Activated T-cell treated with anti-CD3 and anti-CD28 coated beads for 24 hours (primary cell): ENCODE data around the gene PRKAR1B.

Source experiments
- DNase-seq: peaks from one replicate; pipeline ENCODE4 v3.0.0-alpha.2; 2020; ENCODE audit warnings: low read depth

Gene PRKAR1B

GRCh38 chr7:727104-727805 lies at the start of gene PRKAR1B:
TSS of gene PRKAR1B (minus strand) at chr7:727281. CDS start at chr7:711505, 15,776 bp downstream.
- DNase-seq, result peak; percentile 20

GRCh38 chr7:776381-776780 lies 49.3 kb upstream of the PRKAR1B start:
- no peak for DNase-seq

- DNase-seq, result peak; percentile 55
Measured at GRCh38 chr7:774161-775109, 47.4 kb upstream of the PRKAR1B start.

DNA sequence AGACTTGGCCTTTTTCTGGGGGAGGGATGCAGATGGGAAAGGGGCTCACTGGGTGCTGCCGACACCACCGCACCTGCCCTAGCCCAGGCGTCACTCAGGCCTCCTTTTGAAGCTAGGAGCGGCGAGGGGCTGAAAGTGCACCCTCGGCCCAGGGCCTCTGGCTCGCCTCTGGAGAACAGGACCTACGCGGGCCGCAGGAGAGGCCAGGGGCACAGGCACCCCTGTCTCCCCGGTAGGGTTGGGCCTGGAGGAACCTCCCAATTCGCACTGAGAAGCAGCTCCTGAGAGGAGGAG lies 46.5 kb upstream of the PRKAR1B start:
- DNase-seq, result no peak

- DNase-seq, result no peak
Measured at GRCh38 chr7:772861-773621, 46.0 kb upstream of the PRKAR1B start.

GRCh38 chr7:772392-772791 lies 45.3 kb upstream of the PRKAR1B start:
- DNase-seq, result no peak

- no peak for DNase-seq
Measured at GRCh38 chr7:772005-772294, 44.9 kb upstream of the PRKAR1B start.

DNA sequence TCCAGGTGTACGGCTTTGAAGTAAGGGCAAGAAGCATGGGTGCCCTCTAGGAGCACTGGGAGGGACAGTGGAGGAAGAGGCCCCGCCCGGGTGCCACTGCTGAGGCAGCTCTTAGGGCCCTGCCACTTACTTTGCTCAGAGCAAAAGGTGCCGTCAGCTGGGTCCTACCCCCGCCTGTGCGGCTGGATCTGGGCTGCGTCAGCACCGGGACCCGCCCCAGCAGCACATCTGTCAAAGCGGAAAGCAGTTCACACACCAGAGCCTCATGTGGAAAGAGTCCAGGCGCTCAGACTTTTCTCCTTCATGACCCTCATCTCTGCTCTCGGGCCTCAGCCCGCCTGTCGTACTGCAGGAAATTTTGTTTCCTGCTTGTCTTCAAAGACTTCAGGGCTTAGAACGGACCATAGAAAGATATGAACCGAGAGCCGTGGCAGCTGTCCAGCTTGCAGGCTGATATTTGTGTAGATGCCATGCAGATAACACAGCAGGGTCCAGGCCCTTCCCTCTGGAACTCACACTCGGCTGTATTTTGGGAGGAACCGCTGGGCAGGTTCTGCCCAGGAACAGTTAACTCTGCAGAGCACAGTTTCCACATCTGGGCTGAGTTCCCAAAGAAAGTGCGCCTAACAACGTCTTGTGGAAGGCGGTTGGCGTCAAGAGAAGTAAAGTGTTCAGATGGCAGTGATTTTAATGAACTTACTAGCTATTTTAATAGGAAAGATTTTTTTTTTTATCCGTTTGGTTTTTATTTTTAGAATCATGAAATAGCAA lies 44.3 kb upstream of the PRKAR1B start:
- DNase-seq, result no peak

DNA sequence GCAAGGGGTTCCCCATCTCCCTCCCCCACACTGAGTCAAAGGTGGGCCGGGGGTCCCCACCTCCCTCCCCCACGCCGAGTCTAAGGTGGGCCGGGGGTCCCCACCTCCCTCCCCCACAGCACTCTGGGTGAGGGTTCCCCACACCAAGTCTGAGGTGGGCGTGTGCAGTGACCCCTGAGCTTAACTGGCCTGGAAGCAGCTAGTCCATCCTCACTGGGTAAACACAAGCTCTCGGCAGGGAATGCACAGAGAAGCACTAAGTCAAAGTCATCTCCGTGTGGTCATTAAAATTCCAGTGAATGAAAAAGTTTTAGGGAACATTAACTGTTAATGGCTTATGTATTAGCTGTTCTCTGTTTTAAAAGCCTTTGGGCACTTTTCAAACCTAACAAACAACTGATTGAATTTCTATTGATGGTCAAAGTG lies 43.7 kb upstream of the PRKAR1B start:
- DNase-seq, result no peak

GRCh38 chr7:770336-770735 lies 43.3 kb upstream of the PRKAR1B start:
- DNase-seq, result no peak

GRCh38 chr7:768881-769504 lies 41.9 kb upstream of the PRKAR1B start:
- DNase-seq, result no peak

- peak; percentile 23 for DNase-seq
Measured at GRCh38 chr7:767941-768731, 41.1 kb upstream of the PRKAR1B start.

- no peak for DNase-seq
Measured at GRCh38 chr7:767580-767940, 40.5 kb upstream of the PRKAR1B start.

DNA sequence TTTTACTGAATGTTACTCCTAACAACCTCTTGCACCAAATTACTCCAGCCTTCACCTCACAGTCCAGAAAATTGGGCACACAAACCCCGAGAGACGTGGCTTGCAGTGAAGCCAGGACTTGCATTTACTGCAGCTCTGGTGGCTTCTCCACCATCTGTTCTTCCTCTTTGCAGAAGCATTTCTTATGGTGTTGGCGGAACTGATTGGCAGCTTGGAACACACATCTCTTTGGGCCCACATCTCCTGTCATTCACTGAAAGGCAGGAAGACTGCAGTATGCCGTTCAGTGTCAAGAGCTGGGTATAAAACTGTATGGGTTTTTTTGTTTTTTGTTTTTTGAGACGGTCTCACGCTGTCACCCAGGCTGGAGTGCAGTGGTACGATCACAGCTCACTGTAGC lies 38.3 kb upstream of the PRKAR1B start:
- no peak for DNase-seq

DNA sequence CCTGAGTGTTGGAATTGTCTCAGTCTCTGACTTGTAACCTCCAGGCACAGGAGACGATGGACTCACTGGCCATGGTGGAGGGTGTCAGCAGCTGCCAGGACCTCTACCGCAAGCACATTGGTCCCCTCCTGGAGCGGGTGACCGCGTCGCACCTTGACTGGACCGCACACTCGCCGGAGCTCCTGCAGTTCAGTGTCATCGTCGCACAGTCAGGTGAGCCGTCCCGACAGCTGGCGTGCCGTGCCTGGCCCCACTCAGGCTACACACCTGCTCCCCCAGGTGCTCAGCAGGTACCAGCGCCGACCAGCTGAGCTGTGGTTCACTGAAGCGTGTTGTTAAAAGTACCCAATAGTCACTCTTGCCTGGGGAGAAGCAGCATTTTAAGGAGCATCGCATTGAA lies 36.7 kb upstream of the PRKAR1B start:
- DNase-seq, result no peak

DNA sequence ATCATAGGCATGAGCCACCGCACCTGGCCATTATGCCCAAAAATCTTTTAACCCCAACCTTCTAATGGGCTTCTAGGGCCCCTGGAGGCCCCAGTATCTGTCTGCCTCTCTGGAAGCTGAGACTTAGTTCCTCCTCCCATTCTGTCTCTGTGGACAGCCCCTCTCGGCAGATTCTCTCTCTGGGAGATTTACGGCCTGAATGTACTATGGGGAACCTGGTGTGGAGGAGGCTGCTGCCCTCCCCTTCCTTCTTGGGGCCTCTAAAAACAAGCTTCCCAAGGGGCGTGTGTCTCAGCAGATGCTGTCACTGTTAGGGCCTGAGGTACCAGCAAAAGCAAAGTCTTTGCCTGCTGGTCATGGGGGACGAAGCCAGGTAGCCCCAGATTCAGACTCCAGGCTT lies 35.8 kb upstream of the PRKAR1B start:
- no peak for DNase-seq

DNA sequence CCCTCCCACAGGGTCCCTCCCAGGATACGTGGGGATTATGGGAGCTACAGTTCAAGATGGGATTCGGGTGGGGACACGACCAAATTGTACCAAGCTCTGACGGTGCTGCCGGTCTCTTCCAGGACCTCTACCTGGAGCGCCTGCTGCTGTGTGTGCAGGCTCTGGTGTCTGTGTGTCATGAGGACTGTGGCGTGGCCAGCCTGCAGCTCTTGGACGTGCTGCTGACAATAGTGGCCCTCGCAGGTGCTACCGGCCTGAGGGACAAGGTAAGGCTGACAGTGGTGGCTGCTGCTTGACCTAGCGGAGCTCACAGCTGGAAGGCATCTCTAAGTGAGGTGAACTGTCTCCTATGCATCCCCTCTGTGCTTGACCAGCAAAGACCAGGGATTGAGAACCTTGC lies 34.5 kb upstream of the PRKAR1B start:
- DNase-seq, result no peak

- DNase-seq, result no peak
Measured at GRCh38 chr7:761101-761500, 34.0 kb upstream of the PRKAR1B start.

GRCh38 chr7:760006-760405 lies 32.9 kb upstream of the PRKAR1B start:
- no peak for DNase-seq

GRCh38 chr7:759569-759968 lies 32.5 kb upstream of the PRKAR1B start:
- no peak for DNase-seq

GRCh38 chr7:757741-758163 lies 30.7 kb upstream of the PRKAR1B start:
- DNase-seq, result no peak
